ENCODE results near the gene TMEM53. TPM values are rescaled to one million over a fixed set of nuclear protein-coding genes. Genes with fewer than 3 reads are reported as not detected.

TMEM53 gene
- total RNA-seq, 4 donors from 2014 or later = 5.2 to 23.4 (median 9.9) TPM

DNA sequence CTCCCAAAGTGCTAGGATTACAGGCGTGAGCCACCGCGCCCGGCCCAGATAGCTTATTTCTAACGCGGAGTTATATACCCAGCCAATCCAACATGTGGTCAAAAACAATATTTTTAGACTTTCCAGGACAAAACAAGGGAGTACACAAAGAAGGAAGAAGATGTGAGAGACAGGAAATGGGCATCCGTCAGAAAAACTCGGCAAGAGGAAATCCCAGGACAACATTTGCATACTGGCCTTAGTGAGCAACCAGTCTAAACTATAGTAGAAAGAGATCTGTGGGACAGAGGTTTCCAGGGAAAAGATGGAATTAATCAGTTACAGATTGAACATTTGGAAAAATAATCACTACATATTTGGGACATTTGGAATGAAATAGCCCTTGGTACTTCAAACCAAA is 11.6 kb upstream of the TMEM53 start:
- WGBS, 2 donors = 68 to 71% methylated on average over 8 of the region's 8 CpGs
- no peak overlapping the region for H3K4me3 ChIP-seq (ENCODE audit: low read depth, poor library complexity, severe bottlenecking)
- intact Hi-C loops (cut with DNase I; ENCODE audit: low total_unique reads) = loop anchor here (2.0 kb wide), 1 partner anchor 71 kb away; no protein-coding TSS in a partner anchor
- no peak for TF ChIP-seq POLR2A (IDR thresholded peaks at IDR 0.05)
- TF ChIP-seq, protein P1, sequence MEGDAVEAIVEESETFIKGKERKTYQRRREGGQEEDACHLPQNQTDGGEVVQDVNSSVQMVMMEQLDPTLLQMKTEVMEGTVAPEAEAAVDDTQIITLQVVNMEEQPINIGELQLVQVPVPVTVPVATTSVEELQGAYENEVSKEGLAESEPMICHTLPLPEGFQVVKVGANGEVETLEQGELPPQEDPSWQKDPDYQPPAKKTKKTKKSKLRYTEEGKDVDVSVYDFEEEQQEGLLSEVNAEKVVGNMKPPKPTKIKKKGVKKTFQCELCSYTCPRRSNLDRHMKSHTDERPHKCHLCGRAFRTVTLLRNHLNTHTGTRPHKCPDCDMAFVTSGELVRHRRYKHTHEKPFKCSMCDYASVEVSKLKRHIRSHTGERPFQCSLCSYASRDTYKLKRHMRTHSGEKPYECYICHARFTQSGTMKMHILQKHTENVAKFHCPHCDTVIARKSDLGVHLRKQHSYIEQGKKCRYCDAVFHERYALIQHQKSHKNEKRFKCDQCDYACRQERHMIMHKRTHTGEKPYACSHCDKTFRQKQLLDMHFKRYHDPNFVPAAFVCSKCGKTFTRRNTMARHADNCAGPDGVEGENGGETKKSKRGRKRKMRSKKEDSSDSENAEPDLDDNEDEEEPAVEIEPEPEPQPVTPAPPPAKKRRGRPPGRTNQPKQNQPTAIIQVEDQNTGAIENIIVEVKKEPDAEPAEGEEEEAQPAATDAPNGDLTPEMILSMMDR (IDR thresholded peaks at IDR 0.05) = no peak
- no peak for DNase-seq (ENCODE audit: low spot score in 2 of 2)

GRCh38 chr1:44685218-44685617 is 10.9 kb upstream of the TMEM53 start:
- no peak overlapping the region for H3K4me3 ChIP-seq (ENCODE audit: low read depth, poor library complexity, severe bottlenecking)
- intact Hi-C loops (cut with DNase I; ENCODE audit: low total_unique reads) = no loop called here
- DNase-seq (ENCODE audit: low spot score in 2 of 2) = no peak
- 92 to 96% methylated on average over 4 of the region's 4 CpGs for WGBS, 2 donors
- TF ChIP-seq POLR2A (IDR thresholded peaks at IDR 0.05) = no peak
- TF ChIP-seq, protein P1 (IDR thresholded peaks at IDR 0.05) = no peak

DNA sequence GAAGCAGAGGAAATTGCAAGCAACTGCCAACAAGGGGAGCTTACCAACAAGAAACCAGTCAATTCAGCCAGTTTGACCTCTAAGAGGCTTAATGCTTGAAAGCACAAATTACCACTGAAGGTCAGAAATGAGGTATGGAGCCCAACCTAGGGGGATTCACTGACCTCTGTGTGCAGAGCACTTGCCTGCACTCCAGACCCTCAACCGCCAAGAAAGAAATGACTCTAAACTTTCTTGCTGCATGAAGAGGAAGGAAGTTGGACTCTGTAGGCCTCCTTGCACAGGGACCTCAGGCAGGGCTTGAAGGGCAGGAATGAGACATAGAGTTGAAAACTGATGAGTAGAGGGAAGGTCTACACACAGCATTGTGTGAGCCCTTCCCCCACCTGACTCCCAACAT is 10.2 kb upstream of the TMEM53 start:
- TF ChIP-seq, protein P1 (IDR thresholded peaks at IDR 0.05) = no peak
- no peak for TF ChIP-seq POLR2A (IDR thresholded peaks at IDR 0.05)
- intact Hi-C loops (cut with DNase I; ENCODE audit: low total_unique reads) = no loop called here
- no peak overlapping the region for H3K4me3 ChIP-seq (ENCODE audit: low read depth, poor library complexity, severe bottlenecking)
- DNase-seq (ENCODE audit: low spot score in 2 of 2) = no peak
- WGBS, 2 donors = 75 to 79% methylated on average over 1 of the region's 1 CpG

DNA sequence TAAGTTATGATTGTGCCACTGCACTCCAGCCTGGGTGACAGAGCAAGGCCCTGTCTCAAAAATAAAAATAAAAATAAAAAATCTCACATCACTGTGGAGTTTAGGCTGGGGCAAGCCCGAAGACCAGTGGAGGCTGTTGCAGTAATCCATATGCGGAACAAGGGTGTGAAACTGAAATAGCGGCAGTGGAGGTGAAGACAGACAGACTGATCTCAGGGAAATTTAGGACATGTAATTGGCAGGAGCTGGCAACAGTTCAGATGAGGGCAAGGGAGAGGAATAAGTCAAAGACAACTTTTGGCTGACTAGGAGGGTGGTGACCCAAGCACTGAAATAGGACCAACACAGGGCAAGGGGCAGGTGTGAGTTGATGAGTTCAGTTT is 8.6 kb upstream of the TMEM53 start:
- 93 to 97% methylated on average over 3 of the region's 3 CpGs for WGBS, 2 donors
- intact Hi-C loops (cut with DNase I; ENCODE audit: low total_unique reads) = no loop called here
- DNase-seq (ENCODE audit: low spot score in 2 of 2) = no peak
- no peak overlapping the region for H3K4me3 ChIP-seq (ENCODE audit: low read depth, poor library complexity, severe bottlenecking)
- TF ChIP-seq POLR2A (IDR thresholded peaks at IDR 0.05) = no peak
- TF ChIP-seq, protein P1 (IDR thresholded peaks at IDR 0.05) = no peak

- TF ChIP-seq, protein P1 (IDR thresholded peaks at IDR 0.05) = no peak
- no peak for TF ChIP-seq POLR2A (IDR thresholded peaks at IDR 0.05)
- intact Hi-C loops (cut with DNase I; ENCODE audit: low total_unique reads) = no loop called here
- WGBS, 2 donors = 85 to 86% methylated on average over 14 of the region's 14 CpGs
Measured at GRCh38 chr1:44681905-44682882, 7.9 kb upstream of the TMEM53 start.

More at GRCh38 chr1:44681905-44682882, 7.9 kb upstream of the TMEM53 start:
- DNase-seq (ENCODE audit: low spot score in 2 of 2) = no peak
- H3K4me3 ChIP-seq (ENCODE audit: low read depth, poor library complexity, severe bottlenecking) = no peak overlapping the region

Data from lower leg skin (tissue), 4 donors.